GM18526 (cell line): ENCODE measurements around the gene CD209.

Source experiments
- POLR2A ChIP-seq: IDR thresholded peaks from 3 replicates; pipeline ENCODE4 v1.6.1; 2011; ENCODE audit not compliant: insufficient read length; ENCODE audit errors: extremely low read depth

CD209 gene

GRCh38 chr19:7701654-7702457 lies 45.5 kb downstream of the CD209 start, which contains the start of gene FCER2:
TSS of gene FCER2 (minus strand) at chr19:7702131. CDS start at chr19:7699760, 2,371 bp downstream.
- TF ChIP-seq POLR2A: peak; percentile 29

- no peak for TF ChIP-seq POLR2A
Observed at GRCh38 chr19:7701049-7701653, 46.2 kb downstream of the CD209 start.

GRCh38 chr19:7699417-7700401 lies 47.6 kb downstream of the CD209 start:
- no peak for TF ChIP-seq POLR2A

- no peak for TF ChIP-seq POLR2A
Observed at GRCh38 chr19:7699003-7699402, 48.3 kb downstream of the CD209 start.

GRCh38 chr19:7698583-7698982 lies 48.8 kb downstream of the CD209 start:
- TF ChIP-seq POLR2A: no peak

GRCh38 chr19:7697721-7698287 lies 49.5 kb downstream of the CD209 start:
- TF ChIP-seq POLR2A: no peak

- TF ChIP-seq POLR2A: no peak
Observed at GRCh38 chr19:7694499-7694898, 52.8 kb downstream of the CD209 start.

GRCh38 chr19:7692417-7693088 lies 54.8 kb downstream of the CD209 start:
- TF ChIP-seq POLR2A: no peak

- TF ChIP-seq POLR2A: no peak
Observed at GRCh38 chr19:7691497-7691896, 55.8 kb downstream of the CD209 start.

GRCh38 chr19:7690779-7691258 lies 56.5 kb downstream of the CD209 start:
- no peak for TF ChIP-seq POLR2A
